C4-2B (cell line): ENCODE results near the gene GPR148.

Experiments used
- CTCF ChIP-seq: fragments of 450-650 bp; conservative IDR thresholded peaks from 2 replicates; pipeline ENCODE4 v1.5.1; 2017; ENCODE audit warnings: mild to moderate bottlenecking
- ZFX ChIP-seq: fragments of 450-650 bp; IDR thresholded peaks from 2 replicates; pipeline ENCODE4 v1.6.1; 2017

- no peak for TF ChIP-seq CTCF
- no peak for TF ChIP-seq ZFX
Measured at GRCh38 chr2:130749641-130750040, 20.8 kb downstream of the GPR148 start.
